Measurements from ENCODE around the gene KCTD13.
"Not testable (repeated sequence)": the region's sequence is repeated elsewhere in the genome, so short reads cannot be mapped to it uniquely, and the experiment has no call there.

The KCTD13 gene

DNA sequence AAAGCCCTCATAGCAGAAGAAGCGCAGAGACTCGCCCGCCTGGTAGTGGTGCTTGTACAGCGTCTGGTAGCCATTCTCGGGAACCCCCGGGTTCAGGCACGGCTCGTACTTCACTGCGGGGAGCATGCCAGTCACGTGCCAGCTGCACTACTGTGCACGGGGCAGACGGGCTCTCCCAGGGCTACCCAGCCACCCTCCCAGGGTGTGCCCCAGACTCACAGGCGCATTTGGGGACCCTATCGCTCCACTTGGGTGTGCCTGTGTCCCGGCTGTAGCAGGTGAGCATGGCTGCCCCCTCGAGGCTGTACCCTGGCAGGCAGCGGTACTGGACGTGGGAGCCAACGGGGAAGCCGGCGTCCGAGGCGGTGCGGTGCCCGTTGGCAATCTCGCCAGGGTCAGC, 52.7 kb downstream of the KCTD13 start:
- Histone ChIP-seq H3K4me3 (ENCODE audit: low read depth in 1 of 2, low read length in 1 of 2) (no peak overlapping the region), H3K4me1 (ENCODE audit: control insufficient read depth in 1 of 2, insufficient read depth in 1 of 2, low read depth in 1 of 2, low read length in 1 of 2) (peaks cover 9 to 14% of the 10 kb centered on the region in 2 experiments), H3K27me3 (peaks cover 42% of the 10 kb centered on the region), H3K9me3 (no peaks in the 10 kb centered on the region), H3K27ac (no peak overlapping the region), H3K36me3 (no peaks in the 10 kb centered on the region)
- TF ChIP-seq, protein P1, sequence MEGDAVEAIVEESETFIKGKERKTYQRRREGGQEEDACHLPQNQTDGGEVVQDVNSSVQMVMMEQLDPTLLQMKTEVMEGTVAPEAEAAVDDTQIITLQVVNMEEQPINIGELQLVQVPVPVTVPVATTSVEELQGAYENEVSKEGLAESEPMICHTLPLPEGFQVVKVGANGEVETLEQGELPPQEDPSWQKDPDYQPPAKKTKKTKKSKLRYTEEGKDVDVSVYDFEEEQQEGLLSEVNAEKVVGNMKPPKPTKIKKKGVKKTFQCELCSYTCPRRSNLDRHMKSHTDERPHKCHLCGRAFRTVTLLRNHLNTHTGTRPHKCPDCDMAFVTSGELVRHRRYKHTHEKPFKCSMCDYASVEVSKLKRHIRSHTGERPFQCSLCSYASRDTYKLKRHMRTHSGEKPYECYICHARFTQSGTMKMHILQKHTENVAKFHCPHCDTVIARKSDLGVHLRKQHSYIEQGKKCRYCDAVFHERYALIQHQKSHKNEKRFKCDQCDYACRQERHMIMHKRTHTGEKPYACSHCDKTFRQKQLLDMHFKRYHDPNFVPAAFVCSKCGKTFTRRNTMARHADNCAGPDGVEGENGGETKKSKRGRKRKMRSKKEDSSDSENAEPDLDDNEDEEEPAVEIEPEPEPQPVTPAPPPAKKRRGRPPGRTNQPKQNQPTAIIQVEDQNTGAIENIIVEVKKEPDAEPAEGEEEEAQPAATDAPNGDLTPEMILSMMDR (IDR thresholded peaks at IDR 0.05): no peak

DNA sequence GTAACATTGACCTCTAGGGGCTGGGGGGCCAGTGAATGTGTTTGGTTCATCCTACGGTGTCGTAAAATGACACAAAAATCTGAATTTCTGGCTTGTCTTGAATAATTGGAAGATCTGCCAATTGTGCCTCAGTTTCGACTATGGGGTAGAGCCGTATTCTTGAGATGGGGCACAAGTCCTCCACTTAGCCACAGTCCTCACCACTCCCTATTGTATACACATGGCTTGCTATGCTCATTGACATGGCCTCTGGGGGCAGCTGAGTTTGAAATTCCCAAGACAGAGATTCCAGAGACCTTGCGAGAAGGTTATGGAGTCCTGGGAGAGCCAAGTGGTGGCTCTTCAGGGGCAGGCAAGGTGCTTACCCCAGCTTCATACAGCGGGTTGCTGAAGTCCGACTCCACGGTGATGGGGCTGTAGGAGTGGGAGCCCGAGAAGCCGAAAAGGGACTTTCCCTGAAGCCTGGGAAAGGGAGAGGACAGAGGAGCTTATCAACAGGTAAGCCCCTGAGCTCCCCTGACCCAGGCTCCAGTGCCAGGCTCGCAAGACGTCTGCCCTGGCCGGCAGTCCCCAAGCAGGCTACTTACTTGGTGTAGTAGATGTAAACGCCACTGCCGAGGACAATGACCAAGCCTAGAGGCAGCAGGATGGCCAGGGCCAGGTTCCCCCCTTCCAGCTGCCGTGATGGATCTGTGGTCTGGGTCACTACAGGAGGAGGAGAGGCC, 54.0 kb downstream of the KCTD13 start:
- no peak overlapping the region for H3K27ac ChIP-seq
- TF ChIP-seq, protein P1 (IDR thresholded peaks at IDR 0.05): no peak
- peaks cover 7 to 9% of the 10 kb centered on the region in 2 experiments for H3K4me1 ChIP-seq (ENCODE audit: control insufficient read depth in 1 of 2, insufficient read depth in 1 of 2, low read depth in 1 of 2, low read length in 1 of 2)
- H3K4me3 ChIP-seq (ENCODE audit: low read depth in 1 of 2, low read length in 1 of 2): no peak overlapping the region
- H3K36me3 ChIP-seq: no peaks in the 10 kb centered on the region
- H3K9me3 ChIP-seq: no peaks in the 10 kb centered on the region
- H3K27me3 ChIP-seq: peaks cover 31% of the 10 kb centered on the region

GRCh38 chr16:29869067-29869466, 57.0 kb downstream of the KCTD13 start:
- not testable (repeated sequence) for H3K36me3 ChIP-seq; H3K27ac ChIP-seq; H3K4me3 ChIP-seq (ENCODE audit: low read depth in 1 of 2, low read length in 1 of 2); H3K4me1 ChIP-seq (ENCODE audit: control insufficient read depth in 1 of 2, insufficient read depth in 1 of 2, low read depth in 1 of 2, low read length in 1 of 2); H3K9me3 ChIP-seq
- H3K27me3 ChIP-seq: peaks cover 10% of the 10 kb centered on the region

- TF ChIP-seq, protein P1 (IDR thresholded peaks at IDR 0.05): no peak
- Histone ChIP-seq H3K36me3 (no peaks in the 10 kb centered on the region), H3K4me1 (ENCODE audit: control insufficient read depth in 1 of 2, insufficient read depth in 1 of 2, low read depth in 1 of 2, low read length in 1 of 2) (peaks cover 5 to 6% of the 10 kb centered on the region in 2 experiments), H3K9me3 (no peaks in the 10 kb centered on the region), H3K27ac (no peak overlapping the region), H3K27me3 (peaks cover 10% of the 10 kb centered on the region), H3K4me3 (ENCODE audit: low read depth in 1 of 2, low read length in 1 of 2) (no peak overlapping the region)
Observed at GRCh38 chr16:29868396-29869009, 57.5 kb downstream of the KCTD13 start.

GRCh38 chr16:29864205-29864604, 61.8 kb downstream of the KCTD13 start:
- Histone ChIP-seq H3K27me3 (peaks cover 10% of the 10 kb centered on the region), H3K4me1 (ENCODE audit: control insufficient read depth in 1 of 2, insufficient read depth in 1 of 2, low read depth in 1 of 2, low read length in 1 of 2) (peaks cover 21 to 23% of the 10 kb centered on the region in 2 experiments), H3K27ac (no peak overlapping the region), H3K9me3 (no peaks in the 10 kb centered on the region), H3K4me3 (ENCODE audit: low read depth in 1 of 2, low read length in 1 of 2) (peak overlapping the region in 1 of 2 experiments; percentile 95), H3K36me3 (peaks cover 22% of the 10 kb centered on the region)
- TF ChIP-seq, protein P1 (IDR thresholded peaks at IDR 0.05): no peak

DNA sequence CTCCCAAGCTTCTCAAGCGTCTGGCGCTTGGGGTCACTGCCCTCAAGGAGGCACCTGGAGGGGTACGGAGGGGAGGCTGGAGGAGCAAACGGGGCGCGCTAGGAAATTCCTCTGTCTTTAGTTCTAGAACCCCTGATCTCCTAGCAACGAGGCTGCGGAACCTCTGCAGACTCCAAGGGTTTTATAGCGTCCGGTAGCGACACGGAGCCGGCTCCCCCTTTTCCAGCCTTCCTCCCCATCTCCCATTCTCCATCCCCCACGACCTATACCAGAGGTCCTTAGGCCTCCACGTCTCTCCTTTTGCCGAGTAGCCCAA, 62.4 kb downstream of the KCTD13 start:
- TF ChIP-seq, protein P1 (IDR thresholded peaks at IDR 0.05): no peak
- Histone ChIP-seq H3K27ac (peak overlapping the region; percentile 96), H3K36me3 (peaks cover 28% of the 10 kb centered on the region), H3K4me1 (ENCODE audit: control insufficient read depth in 1 of 2, insufficient read depth in 1 of 2, low read depth in 1 of 2, low read length in 1 of 2) (peaks cover 21 to 23% of the 10 kb centered on the region in 2 experiments), H3K9me3 (no peaks in the 10 kb centered on the region), H3K4me3 (ENCODE audit: low read depth in 1 of 2, low read length in 1 of 2) (peak overlapping the region; percentile 87 to 95), H3K27me3 (peaks cover 9% of the 10 kb centered on the region)

All from neutrophil (primary cell).